Endothelial cell of umbilical vein (primary cell): Measurements from ENCODE around the gene MAGEB17. TPM values are rescaled to one million over a fixed set of nuclear protein-coding genes. Genes with fewer than 3 reads are reported as not detected.
A peak's percentile ranks its signal among the peaks of the same experiment; 100 is the strongest.

Source experiments
- BruUV-seq: library from RNA; stranded (reverse); fragments of 400-500 nt; replicated peaks from 2 replicates; lab custom pipeline; 2021; lab: Mats Ljungman, UMichigan
- CTCF ChIA-PET: fragments of 300-600, 350-600 bp; sonication (Branson Sonifier 250); formaldehyde crosslinking; loops from one replicate; lab custom pipeline; 2021; ENCODE audit warnings: antibody characterized with exemption, inconsistent platforms; lab: Charles Lee
- POLR2A ChIA-PET: fragments of 300-600, 350-600 bp; sonication (Branson Sonifier 250); formaldehyde crosslinking; loops from one replicate; lab custom pipeline; 2021; ENCODE audit warnings: antibody characterized with exemption, inconsistent platforms; lab: Charles Lee
- DNase-seq: peaks from one replicate; pipeline ENCODE4 v3.0.0-alpha.2; 2011; ENCODE audit warnings: low read depth, low spot score
- FAIRE-seq: peaks from 2 replicates; lab custom pipeline; 2011; peaks lifted over from hg19 to GRCh38; lab: Jason Lieb, UNC
- H2AFZ ChIP-seq: 2 replicates; pipeline ENCODE4 v1.6.0; 2012; ENCODE audit warnings: low read depth, low read length, control low read depth, inconsistent platforms
- H3K27ac ChIP-seq: 2 replicates; pipeline ENCODE4 v1.5.1; 2011; ENCODE audit warnings: low read depth, mild to moderate bottlenecking, control low read depth, low read length, moderate library complexity; ENCODE audit not compliant: insufficient read depth
- H3K27me3 ChIP-seq, 2 experiments: 2 replicates each; pipeline versions ENCODE4 v1.6.0 to v1.6.1; 2011; ENCODE audit warnings: low read length in 2 of 2, mixed read lengths in 1 of 2; ENCODE audit not compliant: control insufficient read depth in 2 of 2, insufficient read depth in 2 of 2
- H3K36me3 ChIP-seq, 2 experiments: 2 replicates in 1 of 2; 3 replicates in 1 of 2; pipeline ENCODE4 v1.5.1; 2011; ENCODE audit warnings: low read length in 2 of 2, mild to moderate bottlenecking in 1 of 2, moderate library complexity in 1 of 2; ENCODE audit not compliant: control insufficient read depth in 2 of 2, insufficient read depth in 2 of 2; ENCODE audit errors: extremely low read depth in 1 of 2
- H3K4me1 ChIP-seq: 3 replicates; pipeline ENCODE4 v1.5.1; 2011; ENCODE audit warnings: mild to moderate bottlenecking, low read length; ENCODE audit not compliant: control insufficient read depth, insufficient read depth; ENCODE audit errors: extremely low read depth
- H3K4me2 ChIP-seq: 2 replicates; pipeline ENCODE4 v1.6.1; 2011; ENCODE audit warnings: low read length, control low read depth, mixed read lengths; ENCODE audit not compliant: insufficient read depth
- H3K4me3 ChIP-seq, 3 experiments: fragments of 200-600 bp in 1 of 3; sonication (generic), shearing (Covaris generic) in 1 of 3; replicated peaks in 1 of 3; 2 replicates each; pipeline ENCODE4 v1.5.1; 2011 to 2016; ENCODE audit warnings: control low read depth in 3 of 3, low read length in 3 of 3, mild to moderate bottlenecking in 2 of 3, inconsistent platforms in 1 of 3, low read depth in 1 of 3, moderate library complexity in 1 of 3; ENCODE audit not compliant: insufficient read depth in 1 of 3
- H3K79me2 ChIP-seq: 2 replicates; pipeline ENCODE4 v1.6.0; 2012; ENCODE audit warnings: low read length, inconsistent platforms; ENCODE audit not compliant: control insufficient read depth, insufficient read depth
- H3K9ac ChIP-seq: replicated peaks from 2 replicates; pipeline ENCODE3; 2011; ENCODE audit warnings: low read length, control low read depth; ENCODE audit not compliant: insufficient read depth; ENCODE audit errors: extremely low read depth
- H3K9me1 ChIP-seq: replicated peaks from 3 replicates; pipeline ENCODE4 v1.6.0; 2011; ENCODE audit warnings: mild to moderate bottlenecking, low read length; ENCODE audit not compliant: control insufficient read depth, insufficient read depth; ENCODE audit errors: extremely low read depth
- H3K9me3 ChIP-seq: replicated peaks from 2 replicates; pipeline ENCODE4 v1.5.1; 2012; ENCODE audit warnings: low read length, inconsistent platforms; ENCODE audit not compliant: control insufficient read depth, insufficient read depth
- H4K20me1 ChIP-seq: replicated peaks from 2 replicates; pipeline ENCODE3; 2011; ENCODE audit warnings: mild to moderate bottlenecking, low read length; ENCODE audit not compliant: control insufficient read depth, insufficient read depth; ENCODE audit errors: extremely low read depth
- CTCF ChIP-seq, 2 donors: IDR thresholded peaks; 1 replicate in 1 of 2; 2 replicates in 1 of 2; pipeline ENCODE4 v1.5.1; 2011; ENCODE audit warnings: low read length in 2 of 2, mild to moderate bottlenecking in 2 of 2, moderate library complexity in 2 of 2, control low read depth in 1 of 2, inconsistent platforms in 1 of 2, low read depth in 1 of 2; ENCODE audit not compliant: insufficient read depth in 1 of 2; ENCODE audit errors: extremely low read depth in 1 of 2
- EZH2 ChIP-seq: IDR thresholded peaks from 2 replicates; pipeline ENCODE4 v1.6.1; 2012; ENCODE audit warnings: borderline replicate concordance, low read depth, mild to moderate bottlenecking, moderate library complexity, low read length, inconsistent platforms; ENCODE audit not compliant: severe bottlenecking
- FOS ChIP-seq: IDR thresholded peaks from 2 replicates; pipeline ENCODE4 v1.6.1; 2011; ENCODE audit warnings: mild to moderate bottlenecking, low read length, moderate library complexity, borderline replicate concordance; ENCODE audit not compliant: insufficient read depth
- GATA2 ChIP-seq: IDR thresholded peaks from 2 replicates; pipeline ENCODE4 v1.7.0; 2011; ENCODE audit warnings: low read depth, mild to moderate bottlenecking, moderate library complexity, mixed read lengths, low read length; ENCODE audit not compliant: insufficient read length, insufficient read depth
- JUN ChIP-seq: IDR thresholded peaks from 2 replicates; pipeline ENCODE4 v1.6.1; 2011; ENCODE audit warnings: borderline replicate concordance, low read depth; ENCODE audit not compliant: insufficient read length, insufficient read depth
- MAX ChIP-seq: IDR thresholded peaks from 2 replicates; pipeline ENCODE4 v1.6.1; 2011; ENCODE audit not compliant: insufficient read depth, insufficient read length
- MYC ChIP-seq: IDR thresholded peaks from one replicate; pipeline ENCODE4 v1.6.1; 2011; ENCODE audit warnings: mild to moderate bottlenecking, low read depth, low read length
- POLR2A ChIP-seq: IDR thresholded peaks from 2 replicates; pipeline ENCODE4 v1.6.1; 2012; ENCODE audit warnings: low read depth, mild to moderate bottlenecking, control low read depth, low read length
- POLR2AphosphoS5 ChIP-seq: IDR thresholded peaks from 2 replicates; pipeline ENCODE4 v1.6.1; 2012; ENCODE audit warnings: low read depth, mild to moderate bottlenecking, control low read depth, low read length, moderate library complexity; ENCODE audit not compliant: insufficient read depth
- dilution Hi-C: fragments of 300-500 bp; cut with MboI; formaldehyde crosslinking; loops from one replicate; pipeline ENCODE4 v1.15.0; 2019; ENCODE audit warnings: low sequenced_read_pairs; ENCODE audit not compliant: extremely low pct_ligation_motif_present
- intact Hi-C: fragments of 100-400 bp; cut with micrococcal nuclease; formaldehyde crosslinking; loops from one replicate; pipeline ENCODE4 v1.10.0; 2022
- polyA plus RNA-seq, 4 experiments: library from polyadenylated mRNA; depleted of rRNA in 3 of 4; stranded (reverse) in 3 of 4; unstranded in 1 of 4; fragments of >200 nt; gene quantifications; 2 replicates each; pipeline versions ENCODE4 v1.2.1 to v1.2.3, GENCODE V29; 2011 to 2012; ENCODE audit warnings: missing spikeins in 1 of 4
- total RNA-seq: library from RNA; stranded (reverse); gene quantifications from 2 replicates; pipeline ENCODE4 v1.2.3, GENCODE V29; 2021

The MAGEB17 gene
- total and polyA plus RNA-seq, 2 donors (not counting 3 experiments of a cell fraction or from before 2014, with no cell fraction given) = not detected

- H3K27ac ChIP-seq = no peak overlapping the region
- no peak overlapping the region for H3K4me2 ChIP-seq
- peak; percentile 85 for FAIRE-seq
- no peaks in the 10 kb centered on the region for H3K9me1 ChIP-seq
- no peaks in the 10 kb centered on the region for H3K79me2 ChIP-seq
- no peak overlapping the region for H3K4me3 ChIP-seq
- DNase-seq = peak; percentile 74
- no peak overlapping the region for H2AFZ ChIP-seq
- peaks cover 31% of the 10 kb centered on the region for H3K4me1 ChIP-seq
- TF ChIP-seq MAX = no peak
- peak; percentile 68 for TF ChIP-seq FOS
- TF ChIP-seq JUN = peak; percentile 81
- no TSS peak for BruUV-seq
- H3K27me3 ChIP-seq = no peaks in the 10 kb centered on the region
- no peaks in the 10 kb centered on the region for H3K9me3 ChIP-seq
- H4K20me1 ChIP-seq = no peaks in the 10 kb centered on the region
- CTCF ChIA-PET = no interaction called here
- POLR2A ChIA-PET = interaction anchor here (0.6 kb wide), 1 partner anchor 21 kb away, joined by 3 read pairs; no protein-coding TSS in a partner anchor
- no peaks in the 10 kb centered on the region for H3K36me3 ChIP-seq
- intact Hi-C loops (loop anchor here (2.0 to 10.0 kb wide), 2 partner anchors 333 to 479 kb away; no protein-coding TSS in a partner anchor), dilution Hi-C loops (no loop called here)
- no peak overlapping the region for H3K9ac ChIP-seq
Measured at GRCh38 chrX:16185725-16186136, 18.4 kb downstream of the MAGEB17 start.

GRCh38 chrX:16186380-16187007 lies 19.2 kb downstream of the MAGEB17 start:
- dilution Hi-C loops = no loop called here
- CTCF ChIA-PET = interaction anchor here (0.8 to 1.4 kb wide), 2 partner anchors 12 to 64 kb away, joined by 3 read pairs; partner anchors contain the start of gene GRPR

More at GRCh38 chrX:16186380-16187007, 19.2 kb downstream of the MAGEB17 start:
- H3K79me2 ChIP-seq = no peaks in the 10 kb centered on the region
- no TSS peak for BruUV-seq
- H3K27ac ChIP-seq = no peak overlapping the region
- H3K4me1 ChIP-seq = peaks cover 31% of the 10 kb centered on the region
- no peaks in the 10 kb centered on the region for H3K27me3 ChIP-seq
- intact Hi-C loops = loop anchor here (2.0 to 10.0 kb wide), 2 partner anchors 334 to 478 kb away; no protein-coding TSS in a partner anchor
- POLR2A ChIA-PET = interaction anchor here (0.6 kb wide), 1 partner anchor 22 kb away, joined by 3 read pairs; no protein-coding TSS in a partner anchor
- H2AFZ ChIP-seq = no peak overlapping the region
- TF ChIP-seq CTCF (IDR thresholded peaks at IDR 0.05; ENCODE audit: extremely low read depth in 1 of 2, insufficient read depth in 1 of 2, low read depth in 1 of 2, low read length in 2 of 2) = no peak
- TF ChIP-seq FOS = no peak
- TF ChIP-seq EZH2 = no peak
- TF ChIP-seq POLR2A = no peak
- no peak for TF ChIP-seq GATA2
- no peak for TF ChIP-seq MYC
- TF ChIP-seq MAX = no peak
- TF ChIP-seq JUN = no peak
- TF ChIP-seq POLR2AphosphoS5 = no peak
- H4K20me1 ChIP-seq = no peaks in the 10 kb centered on the region
- no peaks in the 10 kb centered on the region for H3K9me3 ChIP-seq
- no peaks in the 10 kb centered on the region for H3K36me3 ChIP-seq
- no peak for DNase-seq
- H3K4me2 ChIP-seq = no peak overlapping the region
- no peak overlapping the region for H3K4me3 ChIP-seq
- no peak overlapping the region for H3K9ac ChIP-seq
- H3K9me1 ChIP-seq = no peaks in the 10 kb centered on the region
- peak; percentile 56 for FAIRE-seq
